Measurements from ENCODE around the gene TPK1.
"Not testable (repeated sequence)": the region's sequence is repeated elsewhere in the genome, so short reads cannot be mapped to it uniquely, and the experiment has no call there.

Gene TPK1

DNA sequence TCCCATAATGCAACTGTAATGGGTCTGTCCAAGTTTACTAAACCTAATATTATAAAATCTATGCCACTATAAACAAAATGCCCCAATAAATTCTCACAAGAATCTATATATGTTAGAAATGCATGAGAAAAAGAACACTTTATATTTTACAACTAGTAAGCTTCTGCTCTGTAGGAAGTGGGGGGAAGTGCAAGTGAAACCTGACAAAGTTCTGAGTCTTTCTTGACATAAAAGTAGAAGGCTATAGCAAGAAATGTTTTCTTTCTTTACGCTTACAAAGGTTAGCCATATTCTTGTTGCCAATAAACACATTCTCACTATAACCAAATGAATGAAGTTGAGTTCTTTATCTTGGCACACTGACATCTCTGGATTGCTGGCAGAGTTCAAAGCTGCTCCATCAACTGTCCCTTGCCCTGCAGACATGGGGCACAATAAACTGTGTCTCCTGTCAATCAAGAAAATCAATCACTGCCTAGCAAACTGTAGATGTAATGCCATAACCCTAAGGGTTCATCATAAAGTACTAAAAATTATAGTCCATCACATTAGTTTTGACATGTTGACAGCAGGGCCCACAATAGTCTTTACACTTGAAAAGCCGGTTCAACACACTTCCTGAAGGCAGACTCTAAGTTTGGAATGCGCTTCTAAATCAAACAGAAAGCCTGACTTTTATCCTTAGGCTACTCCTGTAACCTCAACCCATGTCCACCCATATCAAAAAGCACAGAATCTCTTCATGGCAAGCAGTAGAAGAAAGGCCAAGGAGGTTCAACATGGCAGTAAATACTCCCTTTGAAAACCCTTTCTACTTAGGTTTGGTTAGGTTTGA, 58.6 kb downstream of the TPK1 start:
- no peak for DNase-seq (ENCODE audit: low spot score)

GRCh38 chr7:144776447-144776846, 59.4 kb downstream of the TPK1 start:
- no peak for DNase-seq (ENCODE audit: low spot score)

DNA sequence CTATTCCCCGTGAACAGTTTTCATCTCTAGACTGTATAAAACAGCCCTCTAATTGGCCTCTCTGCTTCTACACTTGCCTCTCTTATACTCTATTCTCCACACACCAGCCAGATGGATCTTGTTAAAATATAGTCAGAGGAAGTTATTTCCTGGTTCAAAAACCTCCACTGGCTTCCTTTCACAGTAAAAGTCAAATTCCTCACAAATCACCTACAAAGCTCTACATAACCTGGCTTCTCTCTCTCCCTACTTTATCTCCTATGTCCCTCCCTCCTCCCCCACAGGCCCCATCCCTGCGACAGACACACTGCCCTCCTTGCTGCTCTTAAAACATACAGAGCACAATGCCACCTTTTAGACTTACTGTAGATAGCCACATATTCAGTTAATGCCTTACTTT, 60.1 kb downstream of the TPK1 start:
- no peak for DNase-seq (ENCODE audit: low spot score)

- DNase-seq (ENCODE audit: low spot score): no peak
These were observed 63.9 kb downstream of the TPK1 start for GRCh38 chr7:144771927-144772326.

DNA sequence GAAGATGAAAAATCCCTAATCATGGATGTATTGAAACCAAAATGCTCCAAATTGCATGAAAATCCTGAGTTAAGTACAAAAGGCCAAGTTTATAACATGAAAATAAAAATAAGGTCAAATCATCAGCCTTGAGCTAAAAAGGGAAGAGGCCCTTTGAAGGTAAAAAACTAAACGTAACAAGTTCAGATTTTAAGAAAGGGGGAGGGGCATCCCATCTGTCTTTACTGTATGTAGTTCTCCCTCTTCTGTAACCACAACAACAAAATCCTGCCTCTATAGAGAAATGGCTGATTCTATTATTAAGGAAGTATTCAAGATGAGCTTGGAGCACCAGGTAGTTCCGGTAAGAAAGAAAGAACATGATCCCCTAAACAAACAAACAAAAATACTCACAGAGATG, 64.7 kb downstream of the TPK1 start:
- DNase-seq (ENCODE audit: low spot score): no peak

- DNase-seq (ENCODE audit: low spot score): no peak
These were observed 66.5 kb downstream of the TPK1 start for GRCh38 chr7:144769352-144769751.

DNA sequence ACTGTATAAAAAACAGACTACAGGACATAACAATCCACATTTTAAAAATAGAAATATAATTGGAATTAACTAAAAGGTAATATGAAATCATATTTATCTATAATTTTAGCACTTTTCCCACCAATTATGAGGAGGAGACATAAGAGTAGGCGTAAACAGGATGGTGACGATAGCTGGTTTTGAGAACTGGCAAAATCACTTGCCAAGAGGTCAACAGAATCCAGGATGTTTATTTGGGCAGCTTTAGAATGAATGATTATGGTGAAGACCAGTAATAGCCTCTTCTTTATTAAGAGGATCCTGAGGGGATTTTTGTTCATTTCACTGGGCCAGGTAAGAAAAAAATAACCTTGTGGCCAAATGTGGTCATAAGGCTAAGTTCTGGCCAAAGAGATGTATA, 67.2 kb downstream of the TPK1 start:
- no peak for DNase-seq (ENCODE audit: low spot score)

DNA sequence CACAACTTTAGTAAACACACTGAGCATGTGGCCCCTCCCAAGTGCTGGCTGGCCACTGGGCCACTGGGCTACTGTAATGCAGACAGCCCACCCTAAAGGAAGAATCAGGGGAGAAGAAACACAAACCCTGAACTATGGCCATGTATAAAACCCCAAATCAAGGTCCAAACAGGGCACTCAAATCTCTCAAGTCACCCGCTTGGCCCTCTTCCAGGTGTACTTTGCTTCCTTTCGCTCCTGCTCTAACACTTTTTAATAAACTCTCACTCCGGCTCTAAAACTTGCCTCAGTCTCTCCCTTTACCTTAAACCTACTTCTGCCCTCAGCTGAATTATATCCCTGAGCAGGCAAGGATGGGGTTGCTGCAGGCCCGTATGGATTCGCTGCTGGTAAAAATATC, 72.6 kb downstream of the TPK1 start:
- DNase-seq (ENCODE audit: low spot score): no peak

DNA sequence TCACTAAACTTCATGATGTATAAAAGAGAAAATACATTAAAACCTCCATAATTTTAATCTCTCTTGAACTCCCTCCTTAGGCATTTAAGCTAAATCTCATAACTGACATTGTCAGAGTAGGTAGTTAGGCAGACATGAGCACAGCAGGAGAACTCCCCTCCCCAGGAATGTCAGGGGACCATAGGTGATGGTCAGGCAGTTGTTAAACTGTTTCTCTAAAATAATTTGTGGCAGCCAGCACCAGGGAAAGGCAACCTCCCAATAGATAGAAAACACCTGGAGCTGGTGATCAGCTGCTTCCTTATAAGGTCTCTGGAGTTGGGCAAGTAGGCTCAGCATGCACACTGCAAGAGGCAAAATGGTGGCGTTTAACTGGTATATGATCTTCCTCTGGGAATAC, 73.0 kb downstream of the TPK1 start:
- DNase-seq (ENCODE audit: low spot score): no peak

GRCh38 chr7:144761493-144761892, 74.4 kb downstream of the TPK1 start:
- DNase-seq (ENCODE audit: low spot score): no peak

- DNase-seq (ENCODE audit: low spot score): no peak
These were observed 76.2 kb downstream of the TPK1 start for GRCh38 chr7:144759653-144760052.

DNA sequence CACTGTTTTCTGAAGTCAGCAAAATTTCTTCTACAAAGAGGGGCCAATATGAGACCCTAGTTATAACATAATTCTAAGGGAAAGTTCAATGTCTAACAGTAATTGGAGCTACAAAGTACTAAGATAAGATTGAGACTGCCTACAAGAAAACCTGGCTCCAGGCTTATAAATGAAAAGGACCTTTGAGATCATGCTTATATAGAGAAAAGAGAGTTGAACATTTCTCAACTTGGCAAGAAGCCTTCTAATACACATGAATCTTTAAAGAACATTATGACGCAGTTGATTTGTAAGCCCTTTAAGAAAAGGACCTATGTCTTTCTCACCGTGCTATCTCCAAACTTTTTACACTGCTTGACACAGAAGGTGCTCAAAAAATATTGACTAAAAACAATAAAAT, 87.9 kb downstream of the TPK1 start:
- DNase-seq (ENCODE audit: low spot score): no peak

GRCh38 chr7:144738708-144739314, 97.0 kb downstream of the TPK1 start:
- peak; percentile 1 for DNase-seq (ENCODE audit: low spot score)

GRCh38 chr7:144738146-144738545, 97.7 kb downstream of the TPK1 start:
- DNase-seq (ENCODE audit: low spot score): no peak

GRCh38 chr7:144736880-144737493, 98.9 kb downstream of the TPK1 start:
- DNase-seq (ENCODE audit: low spot score): no peak

DNA sequence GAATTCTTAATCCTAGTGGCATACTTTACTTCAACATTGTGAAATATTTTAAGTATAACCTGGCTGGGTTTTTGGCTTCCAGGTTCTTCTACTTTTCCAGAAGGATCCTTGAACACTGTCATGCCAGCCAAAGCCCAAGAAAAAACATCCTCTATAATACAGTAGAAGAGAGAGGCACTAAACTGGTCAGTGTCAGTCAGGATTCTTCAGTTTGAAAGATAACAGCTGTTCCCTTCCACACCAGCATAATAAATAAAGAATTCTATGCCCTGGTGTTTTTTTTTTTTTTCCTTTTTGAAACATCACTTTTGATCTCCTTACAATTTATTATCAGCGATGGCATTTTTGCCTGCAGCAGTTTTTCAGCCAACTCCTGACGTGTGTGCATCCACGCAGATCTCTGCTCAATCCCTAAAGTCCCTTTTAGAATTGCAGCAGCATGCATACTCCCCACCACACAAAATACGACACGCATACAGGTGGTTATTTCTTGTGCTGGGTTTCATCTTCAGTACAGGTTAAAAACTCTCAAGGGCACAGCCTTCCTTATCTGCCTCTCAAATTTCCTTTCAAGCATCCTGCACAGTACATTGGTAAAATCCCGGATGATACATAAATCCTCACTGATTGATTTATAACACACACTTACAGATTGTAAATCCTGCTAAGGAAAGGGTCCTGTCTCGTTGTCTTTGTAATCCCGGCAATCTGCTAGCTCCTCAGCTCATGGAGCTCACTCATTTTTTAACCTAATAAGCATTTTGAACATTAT, 100.2 kb downstream of the TPK1 start:
- DNase-seq (ENCODE audit: low spot score): no peak

GRCh38 chr7:144731661-144732351, 104.0 kb downstream of the TPK1 start:
- no peak for DNase-seq (ENCODE audit: low spot score)

DNA sequence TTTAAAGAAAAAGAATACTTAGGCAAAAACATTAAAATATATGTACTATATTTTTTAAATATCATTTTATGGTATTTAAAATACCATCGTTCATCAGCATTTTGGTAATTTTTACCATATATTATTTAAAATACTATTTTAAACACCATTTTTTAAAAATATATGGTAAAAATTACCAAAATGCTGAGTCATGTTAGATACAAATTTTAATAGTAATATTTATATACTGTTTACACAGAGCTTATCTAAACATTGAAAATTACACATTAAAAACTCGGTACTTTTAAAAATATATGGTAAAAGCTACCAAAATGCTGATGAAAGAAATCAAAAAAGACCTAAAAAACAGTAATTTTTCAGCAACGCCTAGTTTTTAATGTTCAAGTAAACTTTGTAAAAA, 105.6 kb downstream of the TPK1 start:
- DNase-seq (ENCODE audit: low spot score): no peak

- DNase-seq (ENCODE audit: low spot score): no peak
These were observed 106.6 kb downstream of the TPK1 start for GRCh38 chr7:144729226-144729625.

GRCh38 chr7:144728551-144728950, 107.3 kb downstream of the TPK1 start:
- no peak for DNase-seq (ENCODE audit: low spot score)

DNA sequence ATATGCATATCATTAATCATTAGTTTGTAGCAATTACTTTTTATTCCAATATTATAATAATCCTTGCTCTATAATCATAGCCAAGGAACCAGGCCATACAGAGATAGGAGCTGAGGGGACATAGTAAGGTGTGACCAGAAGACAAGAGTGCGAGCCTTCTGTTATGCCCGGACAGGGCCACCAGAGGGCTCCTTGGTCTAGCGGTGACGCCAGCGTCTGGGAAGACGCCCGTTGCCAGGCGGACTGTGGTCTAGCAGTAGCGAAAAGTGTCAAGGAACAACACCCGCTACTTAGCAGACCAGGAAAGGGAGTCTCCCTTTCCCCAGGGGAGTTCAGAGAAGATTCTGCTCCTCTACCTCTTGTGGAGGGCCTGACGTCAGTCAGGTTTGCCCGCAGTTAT, 109.0 kb downstream of the TPK1 start:
- DNase-seq (ENCODE audit: low spot score): not testable (repeated sequence)

DNA sequence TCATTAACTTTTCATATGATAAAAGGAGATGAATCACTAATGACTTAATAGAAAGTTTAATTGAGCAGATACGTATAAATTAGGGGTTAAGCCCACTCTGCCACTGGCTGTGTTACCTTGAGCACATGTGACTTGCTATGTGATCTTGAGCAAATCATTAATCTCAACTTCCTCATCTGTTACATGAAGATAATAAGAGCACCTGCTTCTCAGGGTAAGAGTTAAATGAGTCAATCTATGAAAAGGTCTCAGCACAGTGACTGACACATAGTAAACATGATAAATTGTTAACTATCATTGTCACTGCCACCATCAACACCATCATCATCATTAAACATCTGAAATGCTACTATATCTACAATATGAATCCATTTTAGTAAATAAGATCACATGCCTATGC, 110.8 kb downstream of the TPK1 start:
- DNase-seq (ENCODE audit: low spot score): no peak
